GM12878 (cell line): Measurements from ENCODE around the gene SRL. TPM values are rescaled to one million over a fixed set of nuclear protein-coding genes. Genes with fewer than 3 reads are reported as not detected.

Experiments used
- ATAC-seq: fragments of 200-7000 bp; cut with Tn5 transposase; 3 replicates; pipeline ENCODE4 v1.9.1; 2020; ENCODE audit warnings: mild to moderate bottlenecking, moderate library complexity
- BruUV-seq: library from RNA; stranded (reverse); fragments of 400-500 nt; replicated peaks from 2 replicates; lab custom pipeline; 2021; lab: Mats Ljungman, UMichigan
- CTCF ChIA-PET: fragments of 300-600 bp; sonication (Branson Sonifier 250); formaldehyde crosslinking; extraction: SDS; loops from one replicate; lab custom pipeline; 2021; ENCODE audit warnings: inconsistent platforms; lab: Yijun Ruan, JAX
- POLR2A ChIA-PET: fragments of 350-600 bp; formaldehyde crosslinking; extraction: SDS; loops from one replicate; lab custom pipeline; 2021; ENCODE audit warnings: inconsistent platforms; lab: Charles Lee
- RAD21 ChIA-PET: fragments of 300-600 bp; sonication (Branson Sonifier 250); formaldehyde crosslinking; loops from one replicate; lab custom pipeline; 2023; ENCODE audit warnings: antibody characterized with exemption; ENCODE audit not compliant: unreplicated experiment; lab: Charles Lee
- SMC1A ChIA-PET: fragments of 300-600 bp; sonication (Branson Sonifier 250); formaldehyde crosslinking; loops from one replicate; lab custom pipeline; 2023; ENCODE audit not compliant: unreplicated experiment, uncharacterized antibody; lab: Charles Lee
- DNase-seq: peaks from one replicate; pipeline ENCODE4 v3.0.0-alpha.2; 2011; ENCODE audit warnings: low read depth, low spot score
- FAIRE-seq: peaks from 3 replicates; lab custom pipeline; 2011; peaks lifted over from hg19 to GRCh38; lab: Jason Lieb, UNC
- H2AFZ ChIP-seq: 2 replicates; pipeline ENCODE4 v1.6.0; 2011; ENCODE audit warnings: low read depth, low read length, control low read depth; ENCODE audit not compliant: control insufficient read depth
- H3K27ac ChIP-seq: 2 replicates; pipeline ENCODE4 v1.5.1; 2011; ENCODE audit warnings: control low read depth; ENCODE audit not compliant: control insufficient read depth, insufficient read depth
- H3K27me3 ChIP-seq, 2 experiments: replicated peaks in 1 of 2; 2 replicates each; pipeline versions ENCODE4 v1.6.0 to v1.6.1; 2011; ENCODE audit warnings: low read length in 1 of 2; ENCODE audit not compliant: control insufficient read depth in 2 of 2, insufficient read depth in 2 of 2
- H3K36me3 ChIP-seq, 2 experiments: 2 replicates each; pipeline ENCODE4 v1.5.1; 2011; ENCODE audit warnings: low read length in 1 of 2; ENCODE audit not compliant: control insufficient read depth in 2 of 2, insufficient read depth in 2 of 2
- H3K4me1 ChIP-seq: 2 replicates; pipeline ENCODE4 v1.6.1; 2011; ENCODE audit warnings: mild to moderate bottlenecking, low read length, moderate library complexity, mixed read lengths; ENCODE audit not compliant: control insufficient read depth, insufficient read depth
- H3K4me2 ChIP-seq: 2 replicates; pipeline ENCODE4 v1.6.0; 2011; ENCODE audit warnings: control low read depth; ENCODE audit not compliant: control insufficient read depth, insufficient read depth
- H3K4me3 ChIP-seq: fragments of 200-600 bp; sonication (generic); 2 replicates; pipeline ENCODE4 v1.5.1; 2016
- H3K79me2 ChIP-seq: 2 replicates; pipeline ENCODE4 v1.6.0; 2011; ENCODE audit warnings: low read length; ENCODE audit not compliant: control insufficient read depth, insufficient read depth
- H3K9ac ChIP-seq: 2 replicates; pipeline ENCODE4 v1.8.0; 2011; ENCODE audit warnings: low read length, control low read depth, mixed read lengths; ENCODE audit not compliant: control insufficient read depth, insufficient read depth
- H3K9me3 ChIP-seq: replicated peaks from 3 replicates; pipeline ENCODE4 v1.5.1; 2011; ENCODE audit warnings: mild to moderate bottlenecking, low read length; ENCODE audit not compliant: control insufficient read depth, insufficient read depth
- H4K20me1 ChIP-seq: 2 replicates; pipeline ENCODE4 v1.6.0; 2011; ENCODE audit not compliant: control insufficient read depth, insufficient read depth
- BCL11A ChIP-seq: IDR thresholded peaks from 2 replicates; pipeline ENCODE4 v1.6.1; 2011; ENCODE audit warnings: low read depth, low read length
- GABPA ChIP-seq: IDR thresholded peaks from 2 replicates; pipeline ENCODE4 v1.6.1; 2014; ENCODE audit warnings: antibody characterized with exemption, low read depth, mild to moderate bottlenecking, inconsistent platforms
- HDAC6 ChIP-seq: fragments of 200-600 bp; sonication (generic); IDR thresholded peaks from one replicate; pipeline ENCODE4 v1.8.0; 2017; ENCODE audit warnings: antibody characterized with exemption; ENCODE audit not compliant: unreplicated experiment
- MYC ChIP-seq: IDR thresholded peaks from 2 replicates; pipeline ENCODE4 v1.6.1; 2011; ENCODE audit warnings: mild to moderate bottlenecking, low read length, moderate library complexity, inconsistent platforms; ENCODE audit not compliant: insufficient read depth, insufficient replicate concordance, insufficient read length, severe bottlenecking
- NBN ChIP-seq: fragments of 450-650 bp; IDR thresholded peaks from 2 replicates; pipeline ENCODE4 v1.6.1; 2016
- ZNF24 ChIP-seq: fragments of 450-650 bp; IDR thresholded peaks from 2 replicates; pipeline ENCODE4 v1.6.1; 2017; ENCODE audit warnings: antibody characterized with exemption, mild to moderate bottlenecking
- ZNF384 ChIP-seq: IDR thresholded peaks from 2 replicates; pipeline ENCODE4 v1.6.1; 2012; ENCODE audit warnings: low read depth, mild to moderate bottlenecking, low read length, improper control_type of control experiment, borderline replicate concordance
- WGBS: methylation state at CpG from one replicate; pipeline ENCODE4 v1.1.6; 2016; ENCODE audit warnings: low lambda C conversion rate; ENCODE audit not compliant: insufficient replicate concordance, insufficient coverage; ENCODE audit errors: missing lambda C conversion rate; 5-methylcytosine and 5-hydroxymethylcytosine counted together
- in situ Hi-C: fragments of 300-500 bp; cut with MboI; formaldehyde crosslinking; loops from 9 replicates; pipeline ENCODE4 v1.14.3; 2018; ENCODE audit warnings: mixed read lengths
- intact Hi-C: fragments of 100-400 bp; cut with micrococcal nuclease; formaldehyde crosslinking; loops from one replicate; pipeline ENCODE4 v1.14.2; 2022; ENCODE audit not compliant: unreplicated experiment
- polyA plus RNA-seq, 11 experiments: library from polyadenylated mRNA; depleted of rRNA in 4 of 11; unstranded in 6 of 11; stranded (reverse) in 5 of 11; fragments of >200 nt; fragmentation: Nextera tagmentation in 4 of 11; fragmentation: Illumina TruSeq in 1 of 11; extraction: Ambion mirVana in 4 of 11; extraction: Trizol in 1 of 11; gene quantifications; 1 replicate in 1 of 11; 2 replicates in 10 of 11; pipeline versions ENCODE4 v1.2.1 to v1.2.3, GENCODE V29; 2011 to 2016; ENCODE audit warnings: inconsistent platforms in 2 of 11, missing spikeins in 2 of 11, low read depth in 1 of 11
- total RNA-seq, 4 experiments: library from RNA; depleted of rRNA in 3 of 4; stranded (reverse); fragments of >200 nt in 3 of 4; fragmentation: Illumina TruSeq in 1 of 4; extraction: Trizol in 1 of 4; gene quantifications; 2 replicates each; pipeline versions ENCODE4 v1.2.1 to v1.2.3, GENCODE V29; 2013 to 2021
- TF ChIP-seq, protein P1 (sequence below): fragments of 450-650 bp; conservative IDR thresholded peaks from 2 replicates; pipeline ENCODE4 v1.6.1; 2017; ENCODE audit warnings: mild to moderate bottlenecking, moderate library complexity
- TF ChIP-seq, protein P2 (sequence below): fragments of 450-650 bp; IDR thresholded peaks from 2 replicates; pipeline ENCODE4 v1.6.1; 2017; ENCODE audit warnings: mild to moderate bottlenecking, moderate library complexity

The SRL gene
- total and polyA plus RNA-seq, 10 of the 15 experiments (the other 5 are each of a cell fraction or from before 2014, with no cell fraction given), result not detected

- no peak for TF ChIP-seq GABPA
- TF ChIP-seq HDAC6, result no peak
- TF ChIP-seq, protein P1, sequence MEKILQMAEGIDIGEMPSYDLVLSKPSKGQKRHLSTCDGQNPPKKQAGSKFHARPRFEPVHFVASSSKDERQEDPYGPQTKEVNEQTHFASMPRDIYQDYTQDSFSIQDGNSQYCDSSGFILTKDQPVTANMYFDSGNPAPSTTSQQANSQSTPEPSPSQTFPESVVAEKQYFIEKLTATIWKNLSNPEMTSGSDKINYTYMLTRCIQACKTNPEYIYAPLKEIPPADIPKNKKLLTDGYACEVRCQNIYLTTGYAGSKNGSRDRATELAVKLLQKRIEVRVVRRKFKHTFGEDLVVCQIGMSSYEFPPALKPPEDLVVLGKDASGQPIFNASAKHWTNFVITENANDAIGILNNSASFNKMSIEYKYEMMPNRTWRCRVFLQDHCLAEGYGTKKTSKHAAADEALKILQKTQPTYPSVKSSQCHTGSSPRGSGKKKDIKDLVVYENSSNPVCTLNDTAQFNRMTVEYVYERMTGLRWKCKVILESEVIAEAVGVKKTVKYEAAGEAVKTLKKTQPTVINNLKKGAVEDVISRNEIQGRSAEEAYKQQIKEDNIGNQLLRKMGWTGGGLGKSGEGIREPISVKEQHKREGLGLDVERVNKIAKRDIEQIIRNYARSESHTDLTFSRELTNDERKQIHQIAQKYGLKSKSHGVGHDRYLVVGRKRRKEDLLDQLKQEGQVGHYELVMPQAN, result no peak
- TF ChIP-seq MYC, result no peak
- no peak for TF ChIP-seq ZNF24
- no peaks in the 10 kb centered on the region for H3K36me3 ChIP-seq
- no peak overlapping the region for H3K4me3 ChIP-seq
- ChIA-PET RAD21 (no interaction called here), POLR2A (no interaction called here), CTCF (interaction anchor here (0.9 to 1.3 kb wide), 5 partner anchors 26 to 120 kb away, joined by 3 to 4 read pairs (median 4); no protein-coding TSS in a partner anchor), SMC1A (interaction anchor here (0.8 to 1.1 kb wide), 2 partner anchors 47 to 48 kb away, joined by 3 read pairs; no protein-coding TSS in a partner anchor)
- H3K4me1 ChIP-seq, result peaks cover 3% of the 10 kb centered on the region; the same call in 1 of the 2 replicates
- 78% methylated on average over 8 of the region's 8 CpGs for WGBS
- no peaks in the 10 kb centered on the region; a peak in 1 of 4 replicates for H3K27me3 ChIP-seq
- H4K20me1 ChIP-seq, result no peaks in the 10 kb centered on the region
- BruUV-seq, result no TSS peak
- ATAC-seq (no peak), DNase-seq (no peak), FAIRE-seq (no peak)
- no peaks in the 10 kb centered on the region for H3K9me3 ChIP-seq
- no peaks in the 10 kb centered on the region for H3K79me2 ChIP-seq
- H3K27ac ChIP-seq, result no peak overlapping the region
- intact Hi-C loops (no loop called here), in situ Hi-C loops (no loop called here)
- no peak overlapping the region for H3K4me2 ChIP-seq
- no peak overlapping the region for H2AFZ ChIP-seq
- no peak overlapping the region for H3K9ac ChIP-seq
Observed at GRCh38 chr16:4283441-4283840, 41.6 kb upstream of the SRL start.

GRCh38 chr16:4280625-4281024 is 38.7 kb upstream of the SRL start:
- Histone ChIP-seq H3K36me3 (no peaks in the 10 kb centered on the region), H3K4me2 (no peak overlapping the region), H3K4me3 (no peak overlapping the region), H2AFZ (no peak overlapping the region), H3K9me3 (no peaks in the 10 kb centered on the region), H3K79me2 (no peaks in the 10 kb centered on the region), H3K27ac (no peak overlapping the region), H4K20me1 (no peaks in the 10 kb centered on the region), H3K4me1 (no peaks in the 10 kb centered on the region), H3K9ac (no peak overlapping the region), H3K27me3 (no peaks in the 10 kb centered on the region; a peak in 1 of 4 replicates)
- ChIA-PET SMC1A (no interaction called here), POLR2A (no interaction called here), RAD21 (no interaction called here), CTCF (no interaction called here)
- WGBS, result 66% methylated on average over 2 of the region's 2 CpGs
- ATAC-seq (no peak), FAIRE-seq (no peak), DNase-seq (no peak)
- BruUV-seq, result no TSS peak
- intact Hi-C loops (no loop called here), in situ Hi-C loops (no loop called here)
- no peak for TF ChIP-seq BCL11A
- TF ChIP-seq, protein P2, sequence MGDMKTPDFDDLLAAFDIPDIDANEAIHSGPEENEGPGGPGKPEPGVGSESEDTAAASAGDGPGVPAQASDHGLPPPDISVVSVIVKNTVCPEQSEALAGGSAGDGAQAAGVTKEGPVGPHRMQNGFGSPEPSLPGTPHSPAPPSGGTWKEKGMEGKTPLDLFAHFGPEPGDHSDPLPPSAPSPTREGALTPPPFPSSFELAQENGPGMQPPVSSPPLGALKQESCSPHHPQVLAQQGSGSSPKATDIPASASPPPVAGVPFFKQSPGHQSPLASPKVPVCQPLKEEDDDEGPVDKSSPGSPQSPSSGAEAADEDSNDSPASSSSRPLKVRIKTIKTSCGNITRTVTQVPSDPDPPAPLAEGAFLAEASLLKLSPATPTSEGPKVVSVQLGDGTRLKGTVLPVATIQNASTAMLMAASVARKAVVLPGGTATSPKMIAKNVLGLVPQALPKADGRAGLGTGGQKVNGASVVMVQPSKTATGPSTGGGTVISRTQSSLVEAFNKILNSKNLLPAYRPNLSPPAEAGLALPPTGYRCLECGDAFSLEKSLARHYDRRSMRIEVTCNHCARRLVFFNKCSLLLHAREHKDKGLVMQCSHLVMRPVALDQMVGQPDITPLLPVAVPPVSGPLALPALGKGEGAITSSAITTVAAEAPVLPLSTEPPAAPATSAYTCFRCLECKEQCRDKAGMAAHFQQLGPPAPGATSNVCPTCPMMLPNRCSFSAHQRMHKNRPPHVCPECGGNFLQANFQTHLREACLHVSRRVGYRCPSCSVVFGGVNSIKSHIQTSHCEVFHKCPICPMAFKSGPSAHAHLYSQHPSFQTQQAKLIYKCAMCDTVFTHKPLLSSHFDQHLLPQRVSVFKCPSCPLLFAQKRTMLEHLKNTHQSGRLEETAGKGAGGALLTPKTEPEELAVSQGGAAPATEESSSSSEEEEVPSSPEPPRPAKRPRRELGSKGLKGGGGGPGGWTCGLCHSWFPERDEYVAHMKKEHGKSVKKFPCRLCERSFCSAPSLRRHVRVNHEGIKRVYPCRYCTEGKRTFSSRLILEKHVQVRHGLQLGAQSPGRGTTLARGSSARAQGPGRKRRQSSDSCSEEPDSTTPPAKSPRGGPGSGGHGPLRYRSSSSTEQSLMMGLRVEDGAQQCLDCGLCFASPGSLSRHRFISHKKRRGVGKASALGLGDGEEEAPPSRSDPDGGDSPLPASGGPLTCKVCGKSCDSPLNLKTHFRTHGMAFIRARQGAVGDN, result no peak
- TF ChIP-seq NBN, result no peak
- no peak for TF ChIP-seq ZNF384
